Astrocyte (in vitro differentiated cells and primary cell): ENCODE results near the gene BCAN. TPM values are rescaled to one million over a fixed set of nuclear protein-coding genes. Genes with fewer than 3 reads are reported as not detected.

ENCODE experiments used
- DNase-seq: peaks from one replicate; pipeline ENCODE4 v3.0.0-alpha.2; 2010; ENCODE audit warnings: low read depth
- FAIRE-seq: peaks from 2 replicates; lab custom pipeline; 2011; peaks lifted over from hg19 to GRCh38; lab: Jason Lieb, UNC
- H2AFZ ChIP-seq: 2 replicates; pipeline ENCODE4 v1.6.0; 2012; ENCODE audit warnings: low read depth, low read length, inconsistent platforms
- H3K27ac ChIP-seq: 2 replicates; pipeline ENCODE4 v1.5.1; 2011; ENCODE audit warnings: low read depth, low read length, inconsistent platforms
- H3K27me3 ChIP-seq: 2 replicates; pipeline ENCODE4 v1.6.0; 2011; ENCODE audit warnings: low read length, inconsistent platforms; ENCODE audit not compliant: insufficient read depth
- H3K36me3 ChIP-seq: 2 replicates; pipeline ENCODE4 v1.5.1; 2011; ENCODE audit warnings: low read length, inconsistent platforms; ENCODE audit not compliant: insufficient read depth
- H3K4me1 ChIP-seq: 2 replicates; pipeline ENCODE4 v1.5.1; 2011; ENCODE audit warnings: low read length, inconsistent platforms; ENCODE audit not compliant: insufficient read depth
- H3K4me2 ChIP-seq: 2 replicates; pipeline ENCODE4 v1.6.0; 2012; ENCODE audit warnings: low read length, inconsistent platforms
- H3K4me3 ChIP-seq: 2 replicates; pipeline ENCODE4 v1.5.1; 2011; ENCODE audit warnings: low read depth, mild to moderate bottlenecking, low read length, inconsistent platforms; ENCODE audit not compliant: insufficient read depth
- H3K79me2 ChIP-seq: 2 replicates; pipeline ENCODE4 v1.6.0; 2012; ENCODE audit warnings: mild to moderate bottlenecking, low read length, inconsistent platforms; ENCODE audit not compliant: insufficient read depth
- H3K9ac ChIP-seq: 2 replicates; pipeline ENCODE4 v1.6.0; 2012; ENCODE audit warnings: mild to moderate bottlenecking, low read length, inconsistent platforms
- H3K9me3 ChIP-seq: 2 replicates; pipeline ENCODE4 v1.5.1; 2012; ENCODE audit warnings: low read depth, mild to moderate bottlenecking, low read length, inconsistent platforms; ENCODE audit not compliant: insufficient read depth
- H4K20me1 ChIP-seq: 2 replicates; pipeline ENCODE4 v1.6.0; 2012; ENCODE audit warnings: low read length, inconsistent platforms; ENCODE audit not compliant: insufficient read depth
- H3K27ac Mint-ChIP-seq: one replicate; pipeline ENCODE4 v1.8.0; 2021; ENCODE audit warnings: mild to moderate bottlenecking, mixed read lengths; ENCODE audit not compliant: unreplicated experiment
- H3K27me3 Mint-ChIP-seq: one replicate; pipeline ENCODE4 v1.8.0; 2021; ENCODE audit warnings: low read depth, mixed read lengths; ENCODE audit not compliant: unreplicated experiment
- H3K36me3 Mint-ChIP-seq: one replicate; pipeline ENCODE4 v1.8.0; 2021; ENCODE audit warnings: low read depth, mixed read lengths; ENCODE audit not compliant: unreplicated experiment
- H3K4me1 Mint-ChIP-seq: one replicate; pipeline ENCODE4 v1.8.0; 2021; ENCODE audit warnings: low read depth, mixed read lengths; ENCODE audit not compliant: unreplicated experiment
- H3K4me3 Mint-ChIP-seq: one replicate; pipeline ENCODE4 v1.8.0; 2021; ENCODE audit warnings: mild to moderate bottlenecking, moderate library complexity, mixed read lengths; ENCODE audit not compliant: unreplicated experiment
- H3K9me3 Mint-ChIP-seq: one replicate; pipeline ENCODE4 v1.8.0; 2021; ENCODE audit warnings: mild to moderate bottlenecking, mixed read lengths; ENCODE audit not compliant: unreplicated experiment
- CTCF ChIP-seq: IDR thresholded peaks from 2 replicates; pipeline ENCODE4 v1.5.1; 2011; ENCODE audit warnings: low read depth, mild to moderate bottlenecking, inconsistent platforms, low read length, moderate library complexity; ENCODE audit not compliant: insufficient read depth
- EZH2 ChIP-seq: IDR thresholded peaks from 2 replicates; pipeline ENCODE4 v1.6.1; 2012; ENCODE audit warnings: mild to moderate bottlenecking, low read length, inconsistent platforms; ENCODE audit not compliant: insufficient read depth
- total RNA-seq: library from RNA; stranded (reverse); gene quantifications from 2 replicates; pipeline ENCODE4 v1.2.1, GENCODE V29; 2021

Gene BCAN
- total RNA-seq, 1 donor from 2014 or later = 0.41 TPM

GRCh38 chr1:156689035-156689952, 47.4 kb downstream of the BCAN start:
- Histone ChIP-seq H3K4me3 (peak overlapping the region; percentile 48), H3K9ac (peak overlapping the region; percentile 67), H3K9me3 (no peaks in the 10 kb centered on the region), H3K4me1 (peaks cover 36% of the 10 kb centered on the region), H3K79me2 (no peaks in the 10 kb centered on the region), H3K36me3 (no peaks in the 10 kb centered on the region), H3K27ac (no peak overlapping the region), H4K20me1 (no peaks in the 10 kb centered on the region), H3K27me3 (no peaks in the 10 kb centered on the region), H3K4me2 (peak overlapping the region; percentile 90), H2AFZ (peak overlapping the region; percentile 83)
- peaks cover 47% of the 10 kb centered on the region for H3K4me1 Mint-ChIP-seq
- FAIRE-seq = no peak
- TF ChIP-seq EZH2 (no peak), CTCF (peak; percentile 77)
- peak overlapping the region; percentile 84 for H3K4me3 Mint-ChIP-seq
- no peaks in the 10 kb centered on the region for H3K9me3 Mint-ChIP-seq
- H3K36me3 Mint-ChIP-seq = no peaks in the 10 kb centered on the region
- H3K27ac Mint-ChIP-seq = peak overlapping the region; percentile 54
- H3K27me3 Mint-ChIP-seq = peaks cover 2% of the 10 kb centered on the region
- peak; percentile 63 for DNase-seq

- Histone ChIP-seq H3K36me3 (no peaks in the 10 kb centered on the region), H3K4me3 (peak overlapping the region; percentile 48), H3K27ac (no peak overlapping the region), H3K4me2 (peak overlapping the region; percentile 90), H3K9ac (peak overlapping the region; percentile 25), H3K4me1 (peaks cover 29% of the 10 kb centered on the region), H3K79me2 (no peaks in the 10 kb centered on the region), H2AFZ (no peak overlapping the region), H3K27me3 (no peaks in the 10 kb centered on the region), H4K20me1 (no peaks in the 10 kb centered on the region), H3K9me3 (no peaks in the 10 kb centered on the region)
- FAIRE-seq = no peak
- no peak for TF ChIP-seq EZH2
- no peak for TF ChIP-seq CTCF
- DNase-seq = no peak
- H3K27ac Mint-ChIP-seq = peak overlapping the region; percentile 77
- no peaks in the 10 kb centered on the region for H3K9me3 Mint-ChIP-seq
- H3K4me3 Mint-ChIP-seq = peak overlapping the region; percentile 84
- peaks cover 48% of the 10 kb centered on the region for H3K4me1 Mint-ChIP-seq
- no peaks in the 10 kb centered on the region for H3K36me3 Mint-ChIP-seq
- no peaks in the 10 kb centered on the region for H3K27me3 Mint-ChIP-seq
Observed at GRCh38 chr1:156689953-156690674, 48.2 kb downstream of the BCAN start.
